Measurements from ENCODE around the gene ALDH18A1. TPM values are rescaled to one million over a fixed set of nuclear protein-coding genes. Genes with fewer than 3 reads are reported as not detected.

Gene ALDH18A1
- total and polyA plus RNA-seq, 10 donors = 13.0 to 38.8 (median 23.2) TPM

DNA sequence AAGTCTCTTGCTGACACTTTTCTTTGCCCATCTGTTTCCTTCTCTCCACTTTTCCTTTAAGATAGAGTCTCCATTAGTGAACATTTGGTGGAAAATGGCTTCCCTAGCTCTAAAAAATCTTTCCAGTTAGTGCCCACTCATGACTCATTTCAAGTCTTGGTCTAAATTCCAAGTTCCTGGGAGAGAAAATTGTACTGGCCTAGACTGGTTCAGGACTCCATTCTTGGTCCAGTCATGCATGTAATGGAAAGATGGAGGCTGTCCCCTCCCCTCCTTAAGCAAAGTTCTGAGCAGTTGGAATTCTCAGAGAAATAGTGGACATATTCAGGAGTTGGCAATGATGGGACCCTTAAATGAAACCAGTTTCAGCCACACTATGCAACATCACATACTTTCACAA is 3.8 kb upstream of the ALDH18A1 start:
- Histone ChIP-seq H3K36me3 (peaks cover 0 to 20% (median 12%) of the 10 kb centered on the region in 6 donors), H3K4me3 (no peak overlapping the region), H3K27me3 (replicated peaks in 1 of 7) (no peaks in the 10 kb centered on the region), H3K4me1 (peaks cover 3 to 21% (median 13%) of the 10 kb centered on the region in 6 donors), H3K9me3 (no peaks in the 10 kb centered on the region), H3K27ac (no peak overlapping the region)
- intact Hi-C loops (cut with DNase I; ENCODE audit: low total_unique reads) = no loop called here
- no peak for TF ChIP-seq POLR2AphosphoS5 (IDR thresholded peaks at IDR 0.05)
- TF ChIP-seq, protein P1, sequence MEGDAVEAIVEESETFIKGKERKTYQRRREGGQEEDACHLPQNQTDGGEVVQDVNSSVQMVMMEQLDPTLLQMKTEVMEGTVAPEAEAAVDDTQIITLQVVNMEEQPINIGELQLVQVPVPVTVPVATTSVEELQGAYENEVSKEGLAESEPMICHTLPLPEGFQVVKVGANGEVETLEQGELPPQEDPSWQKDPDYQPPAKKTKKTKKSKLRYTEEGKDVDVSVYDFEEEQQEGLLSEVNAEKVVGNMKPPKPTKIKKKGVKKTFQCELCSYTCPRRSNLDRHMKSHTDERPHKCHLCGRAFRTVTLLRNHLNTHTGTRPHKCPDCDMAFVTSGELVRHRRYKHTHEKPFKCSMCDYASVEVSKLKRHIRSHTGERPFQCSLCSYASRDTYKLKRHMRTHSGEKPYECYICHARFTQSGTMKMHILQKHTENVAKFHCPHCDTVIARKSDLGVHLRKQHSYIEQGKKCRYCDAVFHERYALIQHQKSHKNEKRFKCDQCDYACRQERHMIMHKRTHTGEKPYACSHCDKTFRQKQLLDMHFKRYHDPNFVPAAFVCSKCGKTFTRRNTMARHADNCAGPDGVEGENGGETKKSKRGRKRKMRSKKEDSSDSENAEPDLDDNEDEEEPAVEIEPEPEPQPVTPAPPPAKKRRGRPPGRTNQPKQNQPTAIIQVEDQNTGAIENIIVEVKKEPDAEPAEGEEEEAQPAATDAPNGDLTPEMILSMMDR (IDR thresholded peaks at IDR 0.05 in 8 of 11, conservative IDR thresholded peaks at IDR 0.05 in 3 of 11) = no peak
- no peak for TF ChIP-seq POLR2A (IDR thresholded peaks at IDR 0.05)
- DNase-seq = no peak

GRCh38 chr10:95657250-95657649 is 739 bp upstream of the ALDH18A1 start:
- no peaks in the 10 kb centered on the region for H3K9me3 ChIP-seq
- no peaks in the 10 kb centered on the region for H3K27me3 ChIP-seq (replicated peaks in 1 of 7)
- H3K27ac ChIP-seq = peak overlapping the region in 2 of 8 donors; percentile 77 to 81
- peak overlapping the region in 6 of 8 donors; percentile 75 to 97 (median 86) for H3K4me3 ChIP-seq
- peaks cover 3 to 31% (median 16%) of the 10 kb centered on the region in 6 donors for H3K4me1 ChIP-seq
- WGBS, 5 donors = 48 to 100% (median 92%) methylated on average over 1 of the region's 1 CpG
- no peak for DNase-seq
- TF ChIP-seq, protein P1 (IDR thresholded peaks at IDR 0.05 in 8 of 11, conservative IDR thresholded peaks at IDR 0.05 in 3 of 11) = no peak
- TF ChIP-seq POLR2A (IDR thresholded peaks at IDR 0.05) (no peak), POLR2AphosphoS5 (IDR thresholded peaks at IDR 0.05) (no peak)
- intact Hi-C loops (cut with DNase I; ENCODE audit: low total_unique reads) = no loop called here
- peaks cover 0 to 10% (median 3%) of the 10 kb centered on the region in 6 donors for H3K36me3 ChIP-seq

- TF ChIP-seq, protein P1 (IDR thresholded peaks at IDR 0.05 in 8 of 11, conservative IDR thresholded peaks at IDR 0.05 in 3 of 11) = no peak
- TF ChIP-seq POLR2AphosphoS5 (IDR thresholded peaks at IDR 0.05) (no peak), POLR2A (IDR thresholded peaks at IDR 0.05) (no peak)
- peaks cover 0 to 25% (median 17%) of the 10 kb centered on the region in 6 donors for H3K36me3 ChIP-seq
- peaks cover 3 to 31% (median 16%) of the 10 kb centered on the region in 6 donors for H3K4me1 ChIP-seq
- H3K4me3 ChIP-seq = peak overlapping the region; percentile 75 to 97 (median 90)
- peak overlapping the region in 6 of 8 donors; percentile 13 to 81 (median 67) for H3K27ac ChIP-seq
- 15 to 28% (median 16%) methylated on average over 15 to 23 of the region's 23 CpGs for WGBS, 5 donors
- DNase-seq = no peak
- no peaks in the 10 kb centered on the region for H3K27me3 ChIP-seq (replicated peaks in 1 of 7)
- intact Hi-C loops (cut with DNase I; ENCODE audit: low total_unique reads) = no loop called here
- H3K9me3 ChIP-seq = peaks cover 0 to 10% (median 6%) of the 10 kb centered on the region in 8 donors
Observed at GRCh38 chr10:95655571-95656290, 780 bp downstream of the ALDH18A1 start.

GRCh38 chr10:95653895-95654294 is 2.6 kb downstream of the ALDH18A1 start:
- no peak for DNase-seq
- intact Hi-C loops (cut with DNase I; ENCODE audit: low total_unique reads) = no loop called here
- Histone ChIP-seq H3K9me3 (peaks cover 0 to 10% (median 6%) of the 10 kb centered on the region in 8 donors), H3K4me1 (peaks cover 3 to 31% (median 16%) of the 10 kb centered on the region in 6 donors), H3K27me3 (replicated peaks in 1 of 7) (no peaks in the 10 kb centered on the region), H3K36me3 (peaks cover 0 to 44% (median 18%) of the 10 kb centered on the region in 6 donors), H3K27ac (no peak overlapping the region), H3K4me3 (no peak overlapping the region)
- 90 to 98% (median 95%) methylated on average over 5 of the region's 5 CpGs for WGBS, 5 donors
- TF ChIP-seq POLR2AphosphoS5 (IDR thresholded peaks at IDR 0.05) (no peak), POLR2A (IDR thresholded peaks at IDR 0.05) (no peak)
